ENCODE data around the gene KIFBP.

GRCh38 chr10:68982389-68982788 is 6.2 kb upstream of the KIFBP start:
- TF ChIP-seq, protein P1, sequence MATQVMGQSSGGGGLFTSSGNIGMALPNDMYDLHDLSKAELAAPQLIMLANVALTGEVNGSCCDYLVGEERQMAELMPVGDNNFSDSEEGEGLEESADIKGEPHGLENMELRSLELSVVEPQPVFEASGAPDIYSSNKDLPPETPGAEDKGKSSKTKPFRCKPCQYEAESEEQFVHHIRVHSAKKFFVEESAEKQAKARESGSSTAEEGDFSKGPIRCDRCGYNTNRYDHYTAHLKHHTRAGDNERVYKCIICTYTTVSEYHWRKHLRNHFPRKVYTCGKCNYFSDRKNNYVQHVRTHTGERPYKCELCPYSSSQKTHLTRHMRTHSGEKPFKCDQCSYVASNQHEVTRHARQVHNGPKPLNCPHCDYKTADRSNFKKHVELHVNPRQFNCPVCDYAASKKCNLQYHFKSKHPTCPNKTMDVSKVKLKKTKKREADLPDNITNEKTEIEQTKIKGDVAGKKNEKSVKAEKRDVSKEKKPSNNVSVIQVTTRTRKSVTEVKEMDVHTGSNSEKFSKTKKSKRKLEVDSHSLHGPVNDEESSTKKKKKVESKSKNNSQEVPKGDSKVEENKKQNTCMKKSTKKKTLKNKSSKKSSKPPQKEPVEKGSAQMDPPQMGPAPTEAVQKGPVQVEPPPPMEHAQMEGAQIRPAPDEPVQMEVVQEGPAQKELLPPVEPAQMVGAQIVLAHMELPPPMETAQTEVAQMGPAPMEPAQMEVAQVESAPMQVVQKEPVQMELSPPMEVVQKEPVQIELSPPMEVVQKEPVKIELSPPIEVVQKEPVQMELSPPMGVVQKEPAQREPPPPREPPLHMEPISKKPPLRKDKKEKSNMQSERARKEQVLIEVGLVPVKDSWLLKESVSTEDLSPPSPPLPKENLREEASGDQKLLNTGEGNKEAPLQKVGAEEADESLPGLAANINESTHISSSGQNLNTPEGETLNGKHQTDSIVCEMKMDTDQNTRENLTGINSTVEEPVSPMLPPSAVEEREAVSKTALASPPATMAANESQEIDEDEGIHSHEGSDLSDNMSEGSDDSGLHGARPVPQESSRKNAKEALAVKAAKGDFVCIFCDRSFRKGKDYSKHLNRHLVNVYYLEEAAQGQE (IDR thresholded peaks at IDR 0.05; ENCODE audit: insufficient read depth in 1 of 2, low read depth in 2 of 2, low read length in 2 of 2): no peak
- TF ChIP-seq POLR2AphosphoS5 (IDR thresholded peaks at IDR 0.05; ENCODE audit: low read depth, low read length): no peak
- TF ChIP-seq TAF1 (IDR thresholded peaks at IDR 0.05; ENCODE audit: borderline replicate concordance, insufficient read depth, low read length): no peak
- TF ChIP-seq SIN3A (IDR thresholded peaks at IDR 0.05; ENCODE audit: borderline replicate concordance, insufficient read depth, low read length): no peak
